Lung (tissue), 12 donors: ENCODE measurements around the gene SLC35B1. TPM values are rescaled to one million over a fixed set of nuclear protein-coding genes. Genes with fewer than 3 reads are reported as not detected.

Experiments used
- ATAC-seq: fragments of 200-7000 bp; cut with Tn5 transposase; one replicate; pipeline ENCODE4 v1.9.1; 2020; ENCODE audit warnings: moderate number of reproducible peaks; ENCODE audit not compliant: insufficient read depth, low FRiP score
- DNase-seq, 3 donors: peaks; one replicate each; pipeline ENCODE4 v3.0.0-alpha.2; 2013 to 2017
- H3K27ac ChIP-seq, 2 donors: one replicate each; pipeline ENCODE4 v1.5.1; 2013; ENCODE audit warnings: mild to moderate bottlenecking in 2 of 2, moderate library complexity in 2 of 2, control low read depth in 1 of 2, inconsistent platforms in 1 of 2, low read depth in 1 of 2, low read length in 1 of 2
- H3K27me3 ChIP-seq, 3 donors: one replicate each; pipeline ENCODE4 v1.5.1; 2013; ENCODE audit warnings: low read length in 2 of 3; ENCODE audit not compliant: control insufficient read depth in 3 of 3, insufficient read depth in 3 of 3
- H3K36me3 ChIP-seq, 4 donors: one replicate each; pipeline ENCODE4 v1.5.1; 2013; ENCODE audit warnings: low read length in 4 of 4, mild to moderate bottlenecking in 1 of 4, moderate library complexity in 1 of 4; ENCODE audit not compliant: control insufficient read depth in 4 of 4, insufficient read depth in 4 of 4
- H3K4me1 ChIP-seq, 5 donors: one replicate each; pipeline ENCODE4 v1.5.1; 2013; ENCODE audit warnings: low read length in 5 of 5, mild to moderate bottlenecking in 2 of 5, moderate library complexity in 1 of 5; ENCODE audit not compliant: control insufficient read depth in 5 of 5, insufficient read depth in 5 of 5
- H3K4me3 ChIP-seq: one replicate; pipeline ENCODE4 v1.5.1; 2013; ENCODE audit warnings: mild to moderate bottlenecking, control low read depth, moderate library complexity
- H3K9ac ChIP-seq, 2 donors: one replicate each; pipeline ENCODE4 v1.5.1; 2013; ENCODE audit warnings: low read length in 2 of 2, control low read depth in 1 of 2; ENCODE audit not compliant: insufficient read depth in 1 of 2
- H3K9me3 ChIP-seq, 4 donors: one replicate each; pipeline ENCODE4 v1.5.1; 2013; ENCODE audit warnings: low read length in 3 of 4, mild to moderate bottlenecking in 1 of 4, moderate library complexity in 1 of 4; ENCODE audit not compliant: control insufficient read depth in 4 of 4, insufficient read depth in 3 of 4
- CTCF ChIP-seq: IDR thresholded peaks from 2 replicates; pipeline ENCODE4 v1.5.1; 2012; ENCODE audit warnings: mild to moderate bottlenecking; ENCODE audit errors: control extremely low read depth, extremely low read depth
- WGBS, 2 donors: extraction: QIAGEN DNeasy Blood & Tissue Kit; methylation state at CpG; one replicate each; pipeline ENCODE4 v1.1.7; 2013; 5-methylcytosine and 5-hydroxymethylcytosine counted together
- polyA plus RNA-seq, 2 donors: library from polyadenylated mRNA; stranded (reverse); fragments of 200-250 nt; gene quantifications; one replicate each; pipeline ENCODE4 v1.2.1, GENCODE V29; 2013
- total RNA-seq, 2 donors: library from RNA; depleted of rRNA in 1 of 2; stranded (reverse); fragments of >200 nt in 1 of 2; gene quantifications; one replicate each; pipeline ENCODE4 v1.2.1, GENCODE V29; 2014 to 2021
- donor health status: control.
- donor health status: control.
- donor health status: Bipolar disorder and iron deficiency.
- donor health status: healthy.
- donor health status: DM: yes; HTN: yes; CAD: no.

SLC35B1 gene
- total and polyA plus RNA-seq, 4 donors: 29.5 to 84.1 (median 69.3) TPM

DNA sequence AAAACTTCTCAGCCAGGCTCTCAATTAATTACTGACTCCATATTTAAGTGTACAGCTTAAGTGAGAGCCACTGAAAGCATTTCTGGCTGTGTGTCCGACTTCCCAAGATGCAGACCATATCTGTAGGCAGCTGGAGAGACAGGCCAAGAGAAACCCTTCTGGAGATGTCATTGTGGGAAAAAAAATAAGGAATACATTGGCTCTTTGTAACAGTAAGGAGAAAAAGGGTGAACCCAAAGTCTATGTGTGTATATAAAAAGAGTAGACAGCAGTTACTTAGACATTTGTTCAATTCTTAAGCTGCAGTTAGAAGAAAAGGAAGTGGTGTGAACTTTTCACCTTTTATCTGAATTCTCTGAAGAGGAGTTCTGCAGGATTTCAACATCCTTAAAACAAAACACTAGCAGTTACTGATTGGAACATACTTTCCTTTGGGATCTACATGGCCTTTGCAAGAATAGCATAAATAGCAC, 34.4 kb upstream of the SLC35B1 start:
- H3K27ac ChIP-seq: peak overlapping the region; percentile 42 to 70
- ATAC-seq (no peak), DNase-seq (peak in 2 of 3 donors; percentile 50 to 63)
- no peak for TF ChIP-seq CTCF
- H3K4me1 ChIP-seq: peaks cover 17 to 40% (median 21%) of the 10 kb centered on the region in 5 donors
- H3K9me3 ChIP-seq: no peaks in the 10 kb centered on the region
- H3K27me3 ChIP-seq: no peaks in the 10 kb centered on the region
- 27 to 35% methylated on average over 1 of the region's 1 CpG for WGBS, 2 donors
- H3K9ac ChIP-seq: peak overlapping the region in 1 of 2 donors; percentile 40
- H3K36me3 ChIP-seq: no peaks in the 10 kb centered on the region
- no peak overlapping the region for H3K4me3 ChIP-seq

- no peak overlapping the region for H3K9ac ChIP-seq
Measured at GRCh38 chr17:49741692-49742076, 33.9 kb upstream of the SLC35B1 start.

DNA sequence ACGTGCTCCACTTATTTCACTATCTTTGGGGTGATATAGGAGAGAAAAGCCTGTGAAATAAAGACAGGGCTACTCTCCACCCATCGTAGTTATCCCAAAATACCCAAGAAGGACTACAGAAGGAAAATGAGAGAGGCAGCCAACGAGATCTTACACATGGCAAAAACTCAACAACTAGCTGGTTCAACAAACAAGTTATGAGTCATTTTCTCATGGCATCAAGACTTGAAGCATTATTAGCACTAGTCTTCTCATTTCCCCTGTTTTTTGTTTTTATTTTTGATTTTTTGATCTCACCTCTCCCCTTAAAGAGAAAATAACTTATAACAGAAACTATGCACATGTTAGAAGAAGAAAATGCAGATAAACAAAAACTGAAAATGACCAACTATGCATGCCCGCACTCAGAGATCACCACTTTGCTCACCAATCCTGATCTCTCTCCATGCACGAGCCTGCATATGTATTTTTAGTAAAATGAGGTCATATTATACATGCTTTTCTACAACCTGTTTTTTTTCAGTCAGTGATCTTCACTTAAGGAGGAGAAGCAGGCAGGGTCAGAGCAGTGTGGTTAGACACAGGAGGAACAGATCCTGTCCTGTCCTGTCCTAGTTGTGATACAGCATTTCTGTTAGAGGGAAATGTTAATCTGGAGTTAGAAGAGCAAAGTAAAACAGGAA, 33.4 kb upstream of the SLC35B1 start:
- Histone ChIP-seq H3K9ac (no peak overlapping the region), H3K9me3 (no peaks in the 10 kb centered on the region), H3K36me3 (no peaks in the 10 kb centered on the region), H3K4me1 (peaks cover 17 to 42% (median 21%) of the 10 kb centered on the region in 5 donors), H3K27me3 (no peaks in the 10 kb centered on the region), H3K27ac (peak overlapping the region; percentile 63 to 65), H3K4me3 (no peak overlapping the region)
- no peak for TF ChIP-seq CTCF
- no peak for ATAC-seq
- no peak for DNase-seq
- 49 to 50% methylated on average over 5 of the region's 5 CpGs for WGBS, 2 donors

More at GRCh38 chr17:49741692-49742076, 33.9 kb upstream of the SLC35B1 start:
- Histone ChIP-seq H3K36me3 (no peaks in the 10 kb centered on the region), H3K27me3 (no peaks in the 10 kb centered on the region), H3K9me3 (no peaks in the 10 kb centered on the region), H3K4me3 (no peak overlapping the region), H3K27ac (peak overlapping the region; percentile 50 to 63), H3K4me1 (peaks cover 17 to 42% (median 21%) of the 10 kb centered on the region in 5 donors)
- DNase-seq: no peak
- ATAC-seq: no peak
- 31 to 54% methylated on average over 3 of the region's 3 CpGs for WGBS, 2 donors
- TF ChIP-seq CTCF: no peak
